C4-2B (cell line): ENCODE data around the gene TENM4.

Experiments used
- ZFX ChIP-seq: fragments of 450-650 bp; IDR thresholded peaks from 2 replicates; pipeline ENCODE4 v1.6.1; 2017
- TF ChIP-seq, protein P1 (sequence below): fragments of 450-650 bp; conservative IDR thresholded peaks from 2 replicates; pipeline ENCODE4 v1.5.1; 2017; ENCODE audit warnings: mild to moderate bottlenecking

DNA sequence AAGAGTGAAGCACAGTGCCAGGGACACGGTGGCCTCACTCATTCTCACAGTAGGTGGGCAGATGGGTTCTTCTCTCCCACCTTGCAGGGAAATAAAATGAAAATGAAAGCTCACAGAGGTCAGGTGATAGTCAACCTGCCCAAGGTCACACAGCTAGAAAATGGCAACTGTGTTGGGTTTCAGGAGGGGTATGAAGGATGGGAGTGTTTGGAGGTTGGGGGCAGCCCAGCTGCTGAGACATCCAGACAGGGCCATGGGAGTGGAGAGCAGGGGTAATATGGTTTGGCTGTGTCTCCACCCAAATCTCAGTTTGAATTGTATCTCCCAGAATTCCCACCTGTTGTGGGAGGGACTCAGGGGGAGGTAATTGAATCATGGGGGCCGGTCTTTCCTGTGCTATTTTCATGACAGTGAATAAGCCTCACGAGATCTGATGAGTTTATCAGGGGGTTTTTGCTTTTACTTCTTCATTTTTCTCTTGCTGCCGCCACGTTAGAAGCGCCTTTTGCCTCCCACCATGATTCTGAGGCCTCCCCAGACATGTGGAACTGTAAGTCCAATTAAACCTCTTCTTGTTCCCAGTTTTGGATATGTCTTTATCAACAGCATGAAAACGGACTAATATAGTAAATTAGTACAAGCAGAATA is 247.0 kb downstream of the TENM4 start:
- TF ChIP-seq, protein P1, sequence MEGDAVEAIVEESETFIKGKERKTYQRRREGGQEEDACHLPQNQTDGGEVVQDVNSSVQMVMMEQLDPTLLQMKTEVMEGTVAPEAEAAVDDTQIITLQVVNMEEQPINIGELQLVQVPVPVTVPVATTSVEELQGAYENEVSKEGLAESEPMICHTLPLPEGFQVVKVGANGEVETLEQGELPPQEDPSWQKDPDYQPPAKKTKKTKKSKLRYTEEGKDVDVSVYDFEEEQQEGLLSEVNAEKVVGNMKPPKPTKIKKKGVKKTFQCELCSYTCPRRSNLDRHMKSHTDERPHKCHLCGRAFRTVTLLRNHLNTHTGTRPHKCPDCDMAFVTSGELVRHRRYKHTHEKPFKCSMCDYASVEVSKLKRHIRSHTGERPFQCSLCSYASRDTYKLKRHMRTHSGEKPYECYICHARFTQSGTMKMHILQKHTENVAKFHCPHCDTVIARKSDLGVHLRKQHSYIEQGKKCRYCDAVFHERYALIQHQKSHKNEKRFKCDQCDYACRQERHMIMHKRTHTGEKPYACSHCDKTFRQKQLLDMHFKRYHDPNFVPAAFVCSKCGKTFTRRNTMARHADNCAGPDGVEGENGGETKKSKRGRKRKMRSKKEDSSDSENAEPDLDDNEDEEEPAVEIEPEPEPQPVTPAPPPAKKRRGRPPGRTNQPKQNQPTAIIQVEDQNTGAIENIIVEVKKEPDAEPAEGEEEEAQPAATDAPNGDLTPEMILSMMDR = no peak
- TF ChIP-seq ZFX = no peak
